Astrocyte of the spinal cord (primary cell): Measurements from ENCODE around the gene TRIO.

ENCODE experiments used
- DNase-seq: peaks from one replicate; pipeline ENCODE4 v3.0.0; 2011; ENCODE audit warnings: low read depth, low spot score
- H3K4me3 ChIP-seq: 2 replicates; pipeline ENCODE4 v1.5.1; 2011; ENCODE audit warnings: low read depth, mild to moderate bottlenecking, low read length, moderate library complexity
- CTCF ChIP-seq: IDR thresholded peaks from 2 replicates; pipeline ENCODE4 v1.5.1; 2012; ENCODE audit warnings: low read depth, mild to moderate bottlenecking, low read length, inconsistent platforms
- in situ Hi-C: cut with HindIII; loops from 2 replicates; pipeline ENCODE4 v1.10.0; 2017; ENCODE audit warnings: low sequenced_read_pairs

Gene TRIO

GRCh38 chr5:14138608-14139540 is 4.3 kb upstream of the TRIO start:
- DNase-seq: no peak
- H3K4me3 ChIP-seq: no peak overlapping the region
- in situ Hi-C loops: no loop called here
- no peak for TF ChIP-seq CTCF

- in situ Hi-C loops: no loop called here
- TF ChIP-seq CTCF: no peak
- no peak for DNase-seq
- H3K4me3 ChIP-seq: no peak overlapping the region
Observed at GRCh38 chr5:14141764-14142163, 1.4 kb upstream of the TRIO start.

DNA sequence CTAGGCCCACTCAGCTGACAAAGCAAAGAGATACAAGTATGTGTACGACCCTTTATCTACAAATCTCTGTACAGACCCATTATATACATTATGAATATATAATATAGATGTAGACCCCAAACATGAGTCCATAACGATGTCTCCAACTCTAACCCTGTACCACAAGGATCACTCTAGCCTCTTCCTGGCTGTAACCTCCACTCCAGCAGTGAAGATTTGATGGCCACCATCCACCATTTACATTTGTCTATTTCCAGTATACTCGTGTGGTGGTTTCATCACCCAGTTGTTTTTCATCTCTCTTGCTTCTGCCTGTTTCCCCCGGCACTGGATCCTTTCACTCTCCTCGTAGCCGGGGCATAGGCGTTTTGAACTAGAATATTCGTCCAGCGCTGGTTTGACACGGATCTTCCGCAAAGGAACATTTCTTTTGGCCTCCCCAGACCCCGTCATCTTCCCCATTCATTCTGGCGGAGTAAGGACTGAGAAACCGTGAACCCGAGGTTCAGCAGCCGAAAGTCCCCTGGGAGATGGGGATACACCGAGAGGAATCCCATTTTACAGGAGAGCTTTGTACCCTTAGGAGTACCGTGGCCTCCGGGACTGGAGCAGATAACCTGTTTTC is 828 bp upstream of the TRIO start:
- DNase-seq: no peak
- TF ChIP-seq CTCF: no peak
- peak overlapping the region; percentile 53 for H3K4me3 ChIP-seq
- in situ Hi-C loops: no loop called here

- TF ChIP-seq CTCF: no peak
- no peak for DNase-seq
- in situ Hi-C loops: no loop called here
- H3K4me3 ChIP-seq: peak overlapping the region; percentile 91
Observed at GRCh38 chr5:14143546-14143840, 351 bp downstream of the TRIO start.

GRCh38 chr5:14143841-14144585 is 871 bp downstream of the TRIO start:
- no peak for TF ChIP-seq CTCF
- DNase-seq: no peak
- peak overlapping the region; percentile 91 for H3K4me3 ChIP-seq
- in situ Hi-C loops: no loop called here

DNA sequence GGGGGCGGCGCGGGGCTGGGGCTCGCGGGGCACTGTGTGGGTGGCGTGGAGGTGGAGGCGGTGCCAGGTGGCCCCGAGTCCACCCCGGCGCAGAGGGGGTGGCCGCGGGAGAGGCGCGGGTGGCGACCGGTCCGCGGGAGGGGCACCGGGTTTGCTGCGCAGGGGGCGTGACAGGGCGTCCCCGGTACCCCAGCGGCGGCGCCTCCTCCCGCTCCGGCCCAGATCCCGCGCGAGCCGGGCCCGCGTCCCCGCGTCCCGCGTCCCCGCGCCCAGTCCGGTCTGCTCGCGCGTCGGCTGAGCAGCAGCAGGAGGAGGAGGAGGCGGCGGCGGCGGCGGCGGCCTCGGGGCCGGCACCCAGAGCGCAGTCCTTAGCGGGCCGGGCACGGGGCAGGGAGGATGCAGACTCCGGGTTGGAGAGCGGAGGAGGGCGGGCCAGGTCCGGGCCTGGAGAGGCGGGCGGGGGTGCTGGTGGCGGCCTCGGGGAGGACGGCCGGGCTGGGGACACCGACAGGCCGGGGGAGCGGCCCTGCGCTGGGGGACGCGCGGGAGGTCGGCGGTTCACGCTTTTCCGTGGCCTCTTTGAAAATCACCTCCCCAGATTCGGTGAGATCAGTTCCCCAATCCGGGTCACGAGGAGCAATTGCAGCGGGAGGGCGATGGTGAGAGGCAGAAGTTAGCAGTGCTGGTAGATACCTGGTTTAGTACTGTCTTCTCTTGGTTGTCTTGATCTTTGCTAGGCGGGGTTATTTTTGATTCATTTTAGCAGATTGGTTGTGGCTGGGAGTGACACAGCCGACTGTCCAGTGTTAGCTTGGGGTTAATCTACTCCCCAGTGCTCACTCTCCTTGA is 1.7 kb downstream of the TRIO start:
- H3K4me3 ChIP-seq: peak overlapping the region; percentile 91
- TF ChIP-seq CTCF: no peak
- DNase-seq: peak; percentile 85
- in situ Hi-C loops: no loop called here
